Endothelial cell (in vitro differentiated cells): ENCODE results near the gene DOK6. TPM values are rescaled to one million over a fixed set of nuclear protein-coding genes. Genes with fewer than 3 reads are reported as not detected.

Source experiments
- DNase-seq: peaks from one replicate; pipeline ENCODE4 v3.0.0; 2021; ENCODE audit warnings: low spot score
- H3K27ac Mint-ChIP-seq: one replicate; pipeline ENCODE4 v1.8.0; 2021; ENCODE audit warnings: mixed read lengths, inconsistent platforms; ENCODE audit not compliant: unreplicated experiment
- H3K27me3 Mint-ChIP-seq: one replicate; pipeline ENCODE4 v1.8.0; 2021; ENCODE audit warnings: mild to moderate bottlenecking, moderate library complexity, mixed read lengths, inconsistent platforms; ENCODE audit not compliant: unreplicated experiment
- H3K36me3 Mint-ChIP-seq: one replicate; pipeline ENCODE4 v1.8.0; 2021; ENCODE audit warnings: mild to moderate bottlenecking, low read depth, mixed read lengths, inconsistent platforms; ENCODE audit not compliant: unreplicated experiment
- H3K4me1 Mint-ChIP-seq: one replicate; pipeline ENCODE4 v1.8.0; 2021; ENCODE audit warnings: mild to moderate bottlenecking, mixed read lengths, inconsistent platforms; ENCODE audit not compliant: unreplicated experiment
- H3K4me3 Mint-ChIP-seq: one replicate; pipeline ENCODE4 v1.8.0; 2021; ENCODE audit warnings: mild to moderate bottlenecking, mixed read lengths, inconsistent platforms; ENCODE audit not compliant: unreplicated experiment
- H3K9me3 Mint-ChIP-seq: one replicate; pipeline ENCODE4 v1.8.0; 2021; ENCODE audit warnings: mixed read lengths, inconsistent platforms; ENCODE audit not compliant: unreplicated experiment
- CTCF ChIP-seq: fragments of 200-600 bp; sonication (generic); IDR thresholded peaks from one replicate; pipeline ENCODE4 v1.5.0; 2021; ENCODE audit warnings: antibody characterized with exemption; ENCODE audit not compliant: unreplicated experiment
- total RNA-seq: library from RNA; stranded (reverse); fragmentation: NEBNext Ultra II Directional; extraction: Animal tissue kit (Norgen Biotek cat#: 25700); gene quantifications from one replicate; pipeline ENCODE4 v1.2.1, GENCODE V29; 2021; ENCODE audit not compliant: unreplicated experiment

The DOK6 gene
- total RNA-seq, 1 donor from 2014 or later = 2.2 TPM

- DNase-seq = no peak
- TF ChIP-seq CTCF = no peak
- no peaks in the 10 kb centered on the region for H3K36me3 Mint-ChIP-seq
- peaks cover 1% of the 10 kb centered on the region for H3K27me3 Mint-ChIP-seq
- H3K27ac Mint-ChIP-seq = no peak overlapping the region
- no peaks in the 10 kb centered on the region for H3K9me3 Mint-ChIP-seq
- peaks cover 4% of the 10 kb centered on the region for H3K4me1 Mint-ChIP-seq
- no peak overlapping the region for H3K4me3 Mint-ChIP-seq
These were observed 222.3 kb downstream of the DOK6 start for GRCh38 chr18:69622961-69623360.

GRCh38 chr18:69626171-69626570, 225.5 kb downstream of the DOK6 start:
- H3K9me3 Mint-ChIP-seq = no peaks in the 10 kb centered on the region

GRCh38 chr18:69626643-69627242, 226.1 kb downstream of the DOK6 start:
- Mint-ChIP-seq H3K4me1 (no peaks in the 10 kb centered on the region), H3K27me3 (no peaks in the 10 kb centered on the region), H3K4me3 (no peak overlapping the region), H3K27ac (no peak overlapping the region), H3K36me3 (no peaks in the 10 kb centered on the region), H3K9me3 (no peaks in the 10 kb centered on the region)
- no peak for TF ChIP-seq CTCF
- no peak for DNase-seq

More at GRCh38 chr18:69626171-69626570, 225.5 kb downstream of the DOK6 start:
- peaks cover 4% of the 10 kb centered on the region for H3K4me1 Mint-ChIP-seq
- no peak overlapping the region for H3K27ac Mint-ChIP-seq
- H3K4me3 Mint-ChIP-seq = no peak overlapping the region
- no peaks in the 10 kb centered on the region for H3K36me3 Mint-ChIP-seq
- no peak for DNase-seq
- peaks cover 1% of the 10 kb centered on the region for H3K27me3 Mint-ChIP-seq
- TF ChIP-seq CTCF = no peak

GRCh38 chr18:69628774-69629359, 228.2 kb downstream of the DOK6 start:
- H3K9me3 Mint-ChIP-seq = no peaks in the 10 kb centered on the region
- TF ChIP-seq CTCF = no peak
- no peak for DNase-seq
- no peak overlapping the region for H3K4me3 Mint-ChIP-seq
- no peaks in the 10 kb centered on the region for H3K4me1 Mint-ChIP-seq
- no peak overlapping the region for H3K27ac Mint-ChIP-seq
- no peaks in the 10 kb centered on the region for H3K36me3 Mint-ChIP-seq
- no peaks in the 10 kb centered on the region for H3K27me3 Mint-ChIP-seq

- H3K4me3 Mint-ChIP-seq = no peak overlapping the region
- no peak for TF ChIP-seq CTCF
- H3K36me3 Mint-ChIP-seq = no peaks in the 10 kb centered on the region
- no peaks in the 10 kb centered on the region for H3K9me3 Mint-ChIP-seq
- no peak for DNase-seq
- no peak overlapping the region for H3K27ac Mint-ChIP-seq
- no peaks in the 10 kb centered on the region for H3K4me1 Mint-ChIP-seq
- H3K27me3 Mint-ChIP-seq = no peaks in the 10 kb centered on the region
These were observed 230.6 kb downstream of the DOK6 start for GRCh38 chr18:69631281-69631680.
